CD14-positive monocyte (primary cell): ENCODE measurements around the gene PFKFB4. TPM values are rescaled to one million over a fixed set of nuclear protein-coding genes. Genes with fewer than 3 reads are reported as not detected.

Experiments
- DNase-seq, 3 donors: peaks; one replicate each; pipeline ENCODE4 v3.0.0-alpha.2; 2011 to 2022
- H2AFZ ChIP-seq: 2 replicates; pipeline ENCODE4 v1.6.0; 2012; ENCODE audit warnings: mild to moderate bottlenecking, low read depth, low read length, inconsistent platforms; ENCODE audit not compliant: insufficient read depth, poor library complexity, severe bottlenecking
- H3K27ac ChIP-seq, 2 donors: 1 replicate in 1 of 2; 2 replicates in 1 of 2; pipeline ENCODE4 v1.5.1; 2012 to 2013; ENCODE audit warnings: low read length in 2 of 2, control low read depth in 1 of 2, inconsistent platforms in 1 of 2, low read depth in 1 of 2, mild to moderate bottlenecking in 1 of 2
- H3K27me3 ChIP-seq, 2 donors: one replicate each; pipeline versions ENCODE4 v1.6.0 to v1.6.1; 2011 to 2013; ENCODE audit warnings: low read length in 2 of 2; ENCODE audit not compliant: control insufficient read depth in 2 of 2, insufficient read depth in 2 of 2
- H3K36me3 ChIP-seq, 2 donors: replicated peaks in 1 of 2; 1 replicate in 1 of 2; 2 replicates in 1 of 2; pipeline versions ENCODE4 v1.5.1 to v1.6.1; 2012 to 2013; ENCODE audit warnings: low read length in 2 of 2, control low read depth in 1 of 2, inconsistent platforms in 1 of 2, mild to moderate bottlenecking in 1 of 2; ENCODE audit not compliant: insufficient read depth in 2 of 2, control insufficient read depth in 1 of 2
- H3K4me1 ChIP-seq, 2 donors: 1 replicate in 1 of 2; 2 replicates in 1 of 2; pipeline versions ENCODE4 v1.5.1 to v1.6.1; 2012 to 2013; ENCODE audit warnings: low read length in 2 of 2, control low read depth in 1 of 2, inconsistent platforms in 1 of 2, mild to moderate bottlenecking in 1 of 2, moderate library complexity in 1 of 2; ENCODE audit not compliant: insufficient read depth in 2 of 2, control insufficient read depth in 1 of 2
- H3K4me2 ChIP-seq: replicated peaks from 2 replicates; pipeline ENCODE3; 2012; ENCODE audit warnings: low read length, moderate library complexity, mild to moderate bottlenecking; ENCODE audit not compliant: poor library complexity, severe bottlenecking; ENCODE audit errors: extremely low read depth
- H3K4me3 ChIP-seq, 3 experiments: fragments of 200-600 bp in 1 of 3; sonication (generic) in 1 of 3; replicated peaks in 1 of 3; 1 replicate in 2 of 3; 2 replicates in 1 of 3; pipeline ENCODE4 v1.5.1; 2011 to 2013; ENCODE audit warnings: low read length in 3 of 3, mild to moderate bottlenecking in 3 of 3, control low read depth in 2 of 3, low read depth in 2 of 3, inconsistent platforms in 1 of 3, moderate library complexity in 1 of 3
- H3K79me2 ChIP-seq: 2 replicates; pipeline ENCODE4 v1.6.0; 2012; ENCODE audit warnings: mild to moderate bottlenecking, control low read depth, inconsistent platforms, low read length, moderate library complexity; ENCODE audit not compliant: insufficient read depth
- H3K9ac ChIP-seq: 2 replicates; pipeline ENCODE4 v1.6.0; 2017; ENCODE audit warnings: low read length, mild to moderate bottlenecking; ENCODE audit not compliant: insufficient read depth, poor library complexity, severe bottlenecking
- H3K9me3 ChIP-seq, 2 donors: replicated peaks in 1 of 2; 1 replicate in 1 of 2; 2 replicates in 1 of 2; pipeline versions ENCODE4 v1.5.1 to v1.6.1; 2012 to 2013; ENCODE audit warnings: low read length in 2 of 2, control low read depth in 1 of 2; ENCODE audit not compliant: control insufficient read depth in 1 of 2, insufficient read depth in 1 of 2
- H4K20me1 ChIP-seq: 2 replicates; pipeline ENCODE4 v1.6.0; 2012; ENCODE audit warnings: mild to moderate bottlenecking, low read length, control low read depth, moderate library complexity; ENCODE audit not compliant: insufficient read depth
- H3K27ac Mint-ChIP-seq, 7 donors: one replicate each; pipeline ENCODE4 v1.8.0; 2020; ENCODE audit warnings: mild to moderate bottlenecking in 7 of 7, mixed read lengths in 7 of 7, moderate library complexity in 6 of 7, inconsistent platforms in 2 of 7
- H3K27me3 Mint-ChIP-seq, 3 donors: one replicate each; pipeline ENCODE4 v1.8.0; 2021 to 2022; ENCODE audit warnings: low read depth in 3 of 3, mild to moderate bottlenecking in 3 of 3, mixed read lengths in 3 of 3, moderate library complexity in 3 of 3, inconsistent platforms in 1 of 3
- H3K36me3 Mint-ChIP-seq, 2 donors: one replicate each; pipeline ENCODE4 v1.8.0; 2020; ENCODE audit warnings: mixed read lengths in 2 of 2, inconsistent platforms in 1 of 2, mild to moderate bottlenecking in 1 of 2
- H3K4me1 Mint-ChIP-seq: one replicate; pipeline ENCODE4 v1.8.0; 2020; ENCODE audit warnings: mild to moderate bottlenecking, mixed read lengths
- H3K4me3 Mint-ChIP-seq, 2 donors: one replicate each; pipeline ENCODE4 v1.8.0; 2020; ENCODE audit warnings: mild to moderate bottlenecking in 2 of 2, mixed read lengths in 2 of 2, moderate library complexity in 1 of 2
- H3K9me3 Mint-ChIP-seq, 7 donors: one replicate each; pipeline ENCODE4 v1.8.0; 2020 to 2022; ENCODE audit warnings: mixed read lengths in 7 of 7, mild to moderate bottlenecking in 6 of 7, moderate library complexity in 6 of 7, inconsistent platforms in 2 of 7
- CTCF ChIP-seq: fragments of 200-600 bp; IDR thresholded peaks from one replicate; pipeline ENCODE4 v1.8.0; 2022; ENCODE audit warnings: antibody characterized with exemption, mild to moderate bottlenecking
- WGBS: methylation state at CpG from one replicate; pipeline ENCODE4 v1.1.5; 2013; ENCODE audit warnings: missing lambda C conversion rate; ENCODE audit not compliant: insufficient coverage; 5-methylcytosine and 5-hydroxymethylcytosine counted together
- intact Hi-C, 2 donors: fragments of 100-400 bp; cut with micrococcal nuclease; formaldehyde crosslinking; loops; one replicate each; pipeline versions ENCODE4 v1.15.0 to v1.15.1; 2023
- polyA plus RNA-seq, 3 donors: library from polyadenylated mRNA; depleted of rRNA in 1 of 3; unstranded in 2 of 3; stranded (reverse) in 1 of 3; fragments of 300-500 nt in 2 of 3; fragments of >200 nt in 1 of 3; fragmentation: Illumina TruSeq in 2 of 3; gene quantifications; 1 replicate in 2 of 3; 2 replicates in 1 of 3; pipeline ENCODE4 v1.2.3, GENCODE V29; 2012 to 2021

The PFKFB4 gene
- polyA plus RNA-seq, 3 donors = 32.2 to 44.9 (median 34.9) TPM

- H2AFZ ChIP-seq = no peak overlapping the region
- H3K36me3 Mint-ChIP-seq = no peaks in the 10 kb centered on the region
- no peaks in the 10 kb centered on the region for H3K9me3 Mint-ChIP-seq
- no peak overlapping the region for H3K27ac Mint-ChIP-seq
- no peak overlapping the region for H3K4me3 Mint-ChIP-seq
- H3K27me3 Mint-ChIP-seq = peaks cover 3 to 6% (median 4%) of the 10 kb centered on the region in 3 donors
- no peak overlapping the region for H3K4me3 ChIP-seq
- H4K20me1 ChIP-seq = no peaks in the 10 kb centered on the region
- H3K4me1 Mint-ChIP-seq = no peaks in the 10 kb centered on the region
- H3K9me3 ChIP-seq = no peaks in the 10 kb centered on the region
- H3K4me2 ChIP-seq = no peak overlapping the region
- no peaks in the 10 kb centered on the region for H3K79me2 ChIP-seq
- H3K36me3 ChIP-seq = no peaks in the 10 kb centered on the region
- DNase-seq = no peak
- H3K4me1 ChIP-seq = no peaks in the 10 kb centered on the region
- H3K9ac ChIP-seq = no peak overlapping the region
- intact Hi-C loops = no loop called here
- TF ChIP-seq CTCF = no peak
- no peaks in the 10 kb centered on the region for H3K27me3 ChIP-seq
- WGBS = 88% methylated on average over 9 of the region's 17 CpGs
- H3K27ac ChIP-seq = no peak overlapping the region
Observed at GRCh38 chr3:48575366-48575765, 18.8 kb upstream of the PFKFB4 start.

GRCh38 chr3:48573973-48574585 lies 17.5 kb upstream of the PFKFB4 start:
- 98% methylated on average over 5 of the region's 10 CpGs for whole genome bisulfite sequencing
- H3K36me3 Mint-ChIP-seq = no peaks in the 10 kb centered on the region

More at GRCh38 chr3:48573973-48574585, 17.5 kb upstream of the PFKFB4 start:
- Mint-ChIP-seq H3K4me3 (no peak overlapping the region), H3K4me1 (no peaks in the 10 kb centered on the region), H3K27ac (no peak overlapping the region), H3K27me3 (peaks cover 4 to 9% (median 5%) of the 10 kb centered on the region in 3 donors), H3K9me3 (no peaks in the 10 kb centered on the region)
- Histone ChIP-seq H3K79me2 (no peaks in the 10 kb centered on the region), H3K4me2 (no peak overlapping the region), H3K4me1 (no peaks in the 10 kb centered on the region), H2AFZ (no peak overlapping the region), H3K36me3 (no peaks in the 10 kb centered on the region), H3K9ac (no peak overlapping the region), H3K4me3 (no peak overlapping the region), H3K27me3 (no peaks in the 10 kb centered on the region), H3K27ac (no peak overlapping the region), H3K9me3 (no peaks in the 10 kb centered on the region), H4K20me1 (no peaks in the 10 kb centered on the region)
- intact Hi-C loops = loop anchor here in 1 of 2 donors (5.0 kb wide), 1 partner anchor 33 kb away; the partner anchor contains the start of gene UQCRC1
- DNase-seq = no peak
- TF ChIP-seq CTCF = no peak
